Measurements from ENCODE around the gene IFRD2. TPM values are rescaled to one million over a fixed set of nuclear protein-coding genes. Genes with fewer than 3 reads are reported as not detected.
"Not testable (repeated sequence)": the region's sequence is repeated elsewhere in the genome, so short reads cannot be mapped to it uniquely, and the experiment has no call there.

IFRD2 gene
- total RNA-seq, 1 donor from 2014 or later: 49.0 TPM

DNA sequence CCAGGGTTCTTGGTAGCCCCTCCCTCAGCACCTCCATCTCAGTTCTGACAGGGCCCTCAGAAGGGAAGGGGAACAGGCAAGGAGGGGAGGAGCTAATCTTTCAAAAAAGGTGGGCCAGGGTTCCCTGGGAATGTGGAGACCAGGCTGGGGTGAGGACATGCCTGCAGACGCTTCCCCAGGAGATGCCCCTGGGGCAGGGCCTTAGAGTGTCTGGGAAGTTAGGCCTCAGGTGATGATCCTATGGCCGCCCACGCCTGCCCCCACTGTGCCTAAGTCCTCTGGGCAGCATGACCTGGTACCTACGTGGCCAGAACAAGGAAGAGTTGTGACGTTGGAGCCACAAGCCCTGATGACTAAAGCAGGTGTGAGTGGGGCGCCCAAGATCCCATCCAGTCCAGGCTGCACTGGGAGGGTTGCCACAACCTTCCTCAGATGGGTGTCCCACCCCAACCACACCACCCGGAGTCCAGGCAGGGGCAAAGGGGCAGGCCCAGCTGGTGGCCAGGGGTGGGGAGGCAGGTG is 27.2 kb downstream of the IFRD2 start:
- peaks cover 3% of the 10 kb centered on the region for H3K27me3 Mint-ChIP-seq
- H3K27ac Mint-ChIP-seq: peak overlapping the region; percentile 98
- H3K4me3 Mint-ChIP-seq (ENCODE audit: low read depth): peak overlapping the region; percentile 38
- no peaks in the 10 kb centered on the region for H3K9me3 Mint-ChIP-seq (ENCODE audit: low read depth)
- peaks cover 39% of the 10 kb centered on the region for H3K4me1 Mint-ChIP-seq (ENCODE audit: low read depth)
- no peaks in the 10 kb centered on the region for H3K36me3 Mint-ChIP-seq (ENCODE audit: insufficient read depth)
- no peak for DNase-seq (ENCODE audit: low spot score, unreplicated experiment)
- TF ChIP-seq, protein P1, sequence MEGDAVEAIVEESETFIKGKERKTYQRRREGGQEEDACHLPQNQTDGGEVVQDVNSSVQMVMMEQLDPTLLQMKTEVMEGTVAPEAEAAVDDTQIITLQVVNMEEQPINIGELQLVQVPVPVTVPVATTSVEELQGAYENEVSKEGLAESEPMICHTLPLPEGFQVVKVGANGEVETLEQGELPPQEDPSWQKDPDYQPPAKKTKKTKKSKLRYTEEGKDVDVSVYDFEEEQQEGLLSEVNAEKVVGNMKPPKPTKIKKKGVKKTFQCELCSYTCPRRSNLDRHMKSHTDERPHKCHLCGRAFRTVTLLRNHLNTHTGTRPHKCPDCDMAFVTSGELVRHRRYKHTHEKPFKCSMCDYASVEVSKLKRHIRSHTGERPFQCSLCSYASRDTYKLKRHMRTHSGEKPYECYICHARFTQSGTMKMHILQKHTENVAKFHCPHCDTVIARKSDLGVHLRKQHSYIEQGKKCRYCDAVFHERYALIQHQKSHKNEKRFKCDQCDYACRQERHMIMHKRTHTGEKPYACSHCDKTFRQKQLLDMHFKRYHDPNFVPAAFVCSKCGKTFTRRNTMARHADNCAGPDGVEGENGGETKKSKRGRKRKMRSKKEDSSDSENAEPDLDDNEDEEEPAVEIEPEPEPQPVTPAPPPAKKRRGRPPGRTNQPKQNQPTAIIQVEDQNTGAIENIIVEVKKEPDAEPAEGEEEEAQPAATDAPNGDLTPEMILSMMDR (IDR thresholded peaks at IDR 0.05; ENCODE audit: unreplicated experiment): no peak

DNA sequence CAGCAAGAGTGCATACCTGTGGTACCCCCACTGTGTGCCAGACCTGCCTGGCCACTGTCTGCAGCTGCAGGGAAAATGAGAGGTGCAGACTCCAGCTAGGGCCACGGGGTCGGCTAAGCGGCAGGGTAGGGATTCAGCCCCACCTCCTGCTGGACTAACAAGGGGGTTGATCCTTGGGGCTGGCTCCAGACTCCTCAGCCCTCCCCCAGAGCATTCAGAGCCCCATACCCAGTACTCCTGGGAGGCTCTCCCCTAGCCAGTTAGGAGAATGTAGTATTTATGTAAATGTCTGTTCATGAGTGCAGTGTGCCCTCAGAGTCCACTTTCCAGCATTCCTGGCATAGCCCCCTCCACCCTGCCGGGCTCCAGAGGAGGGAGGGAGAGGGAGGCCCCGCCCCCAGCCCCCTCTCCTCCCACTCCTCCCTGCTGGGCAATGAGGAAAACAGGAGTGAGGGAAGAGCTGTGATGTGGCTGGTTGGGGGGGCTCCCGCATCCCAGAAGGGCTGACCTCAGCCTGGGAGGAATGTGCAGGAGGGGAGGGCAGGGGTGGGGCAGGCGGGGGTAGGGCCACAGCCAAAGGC is 27.8 kb downstream of the IFRD2 start:
- DNase-seq (ENCODE audit: low spot score, unreplicated experiment): peak; percentile 77
- Mint-ChIP-seq H3K4me1 (ENCODE audit: low read depth) (peaks cover 38% of the 10 kb centered on the region), H3K36me3 (ENCODE audit: insufficient read depth) (no peaks in the 10 kb centered on the region), H3K4me3 (ENCODE audit: low read depth) (peak overlapping the region; percentile 35), H3K9me3 (ENCODE audit: low read depth) (no peaks in the 10 kb centered on the region), H3K27ac (peak overlapping the region; percentile 98), H3K27me3 (peaks cover 3% of the 10 kb centered on the region)
- TF ChIP-seq, protein P1 (IDR thresholded peaks at IDR 0.05; ENCODE audit: unreplicated experiment): no peak

DNA sequence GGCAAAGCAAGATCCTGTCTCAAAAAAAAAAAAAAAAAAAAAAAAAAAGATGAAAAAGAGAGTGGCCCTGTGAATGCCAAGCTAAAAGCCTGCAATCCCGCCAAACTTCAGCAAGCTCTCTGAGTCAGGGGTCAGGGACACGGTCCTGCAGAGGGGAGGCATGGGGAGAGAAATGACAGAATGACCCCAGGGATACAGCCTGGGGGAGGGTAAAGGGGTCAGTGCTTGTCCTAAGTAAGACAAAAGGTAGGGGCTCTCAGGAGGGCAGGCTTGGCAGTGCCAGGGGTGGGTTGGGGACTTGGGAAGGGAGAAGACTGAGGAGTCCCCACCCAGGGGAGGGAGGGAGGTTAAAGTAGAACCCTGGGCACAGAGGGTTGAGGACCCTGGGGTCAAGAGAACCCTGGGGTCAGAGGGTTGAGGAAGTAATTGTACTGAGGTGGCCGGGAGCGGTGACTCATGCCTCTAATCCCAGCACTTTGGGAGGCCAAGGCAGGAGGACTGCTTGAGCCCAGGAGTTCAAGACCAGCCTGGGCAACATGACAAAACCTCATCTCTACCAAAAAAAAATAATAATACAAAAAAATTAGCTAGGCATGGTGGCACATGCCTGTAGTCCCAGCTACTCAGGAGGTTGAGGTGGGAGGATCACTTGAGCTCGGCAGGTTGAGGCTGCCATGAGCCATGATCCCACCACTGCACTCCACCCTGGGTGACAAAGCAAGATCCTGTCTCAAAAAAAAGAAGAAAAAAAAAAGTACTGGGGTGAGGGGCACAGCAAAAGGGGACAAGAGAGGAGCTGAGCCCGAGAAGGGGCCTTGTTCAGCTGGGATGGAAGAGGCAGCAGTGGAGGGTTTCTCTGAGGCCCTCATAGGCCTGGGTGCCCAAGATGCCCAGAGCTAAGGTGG is 28.5 kb downstream of the IFRD2 start:
- Mint-ChIP-seq H3K9me3 (ENCODE audit: low read depth) (no peaks in the 10 kb centered on the region), H3K27ac (peak overlapping the region; percentile 98), H3K4me3 (ENCODE audit: low read depth) (peak overlapping the region; percentile 35), H3K27me3 (peaks cover 2% of the 10 kb centered on the region), H3K36me3 (ENCODE audit: insufficient read depth) (no peaks in the 10 kb centered on the region), H3K4me1 (ENCODE audit: low read depth) (peaks cover 42% of the 10 kb centered on the region)
- TF ChIP-seq, protein P1 (IDR thresholded peaks at IDR 0.05; ENCODE audit: unreplicated experiment): no peak
- no peak for DNase-seq (ENCODE audit: low spot score, unreplicated experiment)

DNA sequence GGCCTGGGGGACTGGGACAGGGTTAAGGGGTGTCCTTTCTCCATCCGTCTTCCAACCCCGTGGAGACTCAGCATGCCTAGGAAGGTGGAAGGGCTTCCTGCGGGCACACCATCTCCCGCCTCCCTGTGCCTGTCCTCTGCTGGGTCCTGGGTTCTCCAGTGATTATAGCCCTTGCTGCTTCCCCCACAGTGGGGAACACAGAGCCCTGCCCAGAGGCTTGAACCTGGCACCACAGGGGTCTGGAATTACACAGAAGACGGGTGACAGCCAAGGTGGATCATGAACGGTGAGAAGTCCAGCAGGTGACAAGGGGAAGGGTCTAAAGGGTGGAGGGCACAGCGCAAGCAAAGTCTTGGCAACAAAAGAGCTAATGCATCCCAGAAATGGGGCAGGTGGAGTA is 29.5 kb downstream of the IFRD2 start:
- Mint-ChIP-seq H3K9me3 (ENCODE audit: low read depth) (no peaks in the 10 kb centered on the region), H3K4me3 (ENCODE audit: low read depth) (no peak overlapping the region), H3K27ac (peak overlapping the region; percentile 86), H3K4me1 (ENCODE audit: low read depth) (peaks cover 43% of the 10 kb centered on the region), H3K36me3 (ENCODE audit: insufficient read depth) (peaks cover 2% of the 10 kb centered on the region), H3K27me3 (no peaks in the 10 kb centered on the region)
- TF ChIP-seq, protein P1 (IDR thresholded peaks at IDR 0.05; ENCODE audit: unreplicated experiment): no peak
- no peak for DNase-seq (ENCODE audit: low spot score, unreplicated experiment)

DNA sequence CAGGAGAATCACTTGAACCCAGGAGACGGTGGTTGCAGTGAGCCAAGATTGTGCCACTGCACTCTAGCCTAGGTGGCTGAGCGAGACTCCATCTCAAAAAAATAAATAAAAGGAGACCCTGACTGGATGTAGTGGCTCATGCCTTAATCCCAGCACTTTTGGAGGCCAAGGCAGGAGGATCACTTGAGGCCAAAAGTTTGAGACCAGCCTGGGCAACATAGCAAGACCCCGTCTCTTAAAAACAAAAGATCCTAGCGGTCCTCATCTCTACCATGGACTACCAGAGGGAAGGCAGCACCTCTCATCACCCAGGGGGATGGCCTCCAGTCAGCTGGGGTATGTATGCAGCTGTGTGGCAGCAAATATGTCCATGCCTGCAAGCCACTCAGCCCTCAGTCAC is 30.0 kb downstream of the IFRD2 start:
- H3K9me3 Mint-ChIP-seq (ENCODE audit: low read depth); DNase-seq (ENCODE audit: low spot score, unreplicated experiment); H3K4me3 Mint-ChIP-seq (ENCODE audit: low read depth); H3K36me3 Mint-ChIP-seq (ENCODE audit: insufficient read depth); H3K27me3 Mint-ChIP-seq: not testable (repeated sequence)
- Mint-ChIP-seq H3K27ac (peak overlapping the region; percentile 96), H3K4me1 (ENCODE audit: low read depth) (peaks cover 43% of the 10 kb centered on the region)

Data from progenitor cell of endocrine pancreas (in vitro differentiated cells).